Measurements from ENCODE around the gene ZFP57. TPM values are rescaled to one million over a fixed set of nuclear protein-coding genes. Genes with fewer than 3 reads are reported as not detected.

ZFP57 gene
- total and polyA plus RNA-seq, 2 experiments from 2014 or later: not detected

DNA sequence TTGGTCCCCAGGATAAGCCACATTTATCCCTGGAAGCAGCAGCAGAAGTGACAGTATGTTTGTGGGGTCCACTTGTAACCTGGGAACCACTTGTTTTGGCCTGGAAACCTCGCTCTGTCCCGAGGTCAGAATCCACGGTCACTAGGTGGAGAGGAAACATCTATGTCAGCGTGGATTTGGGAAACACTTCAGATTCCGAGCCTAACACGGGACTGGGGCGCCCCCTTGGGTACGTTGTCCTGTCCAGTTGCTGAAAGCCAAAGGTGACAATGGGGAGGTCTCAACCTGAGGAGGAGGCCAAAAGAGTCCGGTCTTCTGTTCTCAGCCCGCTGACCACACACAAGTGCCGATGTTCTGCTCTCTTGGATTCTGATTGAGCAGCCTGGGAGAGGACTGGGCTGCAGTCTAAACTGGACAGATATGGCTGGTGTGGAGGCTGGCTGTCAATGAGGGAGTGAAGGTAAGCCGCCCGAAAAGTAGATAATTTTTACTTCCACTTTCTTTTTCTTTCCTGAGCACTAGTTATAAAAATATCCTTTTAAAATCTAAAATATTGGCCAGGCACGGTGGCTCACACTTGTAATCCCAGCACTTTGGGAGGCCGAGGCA lies 4.9 kb upstream of the ZFP57 start:
- Histone ChIP-seq H4K20me1 (ENCODE audit: insufficient read depth, poor library complexity, severe bottlenecking) (no peaks in the 10 kb centered on the region), H3K4me3 (no peak overlapping the region), H3K4me2 (no peak overlapping the region), H3K27ac (no peak overlapping the region), H3K36me3 (replicated peaks; ENCODE audit: insufficient read depth, low read depth) (no peaks in the 10 kb centered on the region), H2AFZ (no peak overlapping the region), H3K4me1 (ENCODE audit: insufficient read depth) (no peaks in the 10 kb centered on the region), H3K9me2 (replicated peaks; ENCODE audit: insufficient read depth) (no peaks in the 10 kb centered on the region), H3K9me3 (ENCODE audit: low read depth) (no peaks in the 10 kb centered on the region), H3K79me2 (no peaks in the 10 kb centered on the region), H3K27me3 (no peaks in the 10 kb centered on the region)
- TF ChIP-seq EZH2 (IDR thresholded peaks at IDR 0.05; ENCODE audit: borderline replicate concordance) (no peak), EZH2phosphoT487 (IDR thresholded peaks at IDR 0.05; ENCODE audit: low read depth, severe bottlenecking, unreplicated experiment) (no peak)
- TF ChIP-seq, protein P1, sequence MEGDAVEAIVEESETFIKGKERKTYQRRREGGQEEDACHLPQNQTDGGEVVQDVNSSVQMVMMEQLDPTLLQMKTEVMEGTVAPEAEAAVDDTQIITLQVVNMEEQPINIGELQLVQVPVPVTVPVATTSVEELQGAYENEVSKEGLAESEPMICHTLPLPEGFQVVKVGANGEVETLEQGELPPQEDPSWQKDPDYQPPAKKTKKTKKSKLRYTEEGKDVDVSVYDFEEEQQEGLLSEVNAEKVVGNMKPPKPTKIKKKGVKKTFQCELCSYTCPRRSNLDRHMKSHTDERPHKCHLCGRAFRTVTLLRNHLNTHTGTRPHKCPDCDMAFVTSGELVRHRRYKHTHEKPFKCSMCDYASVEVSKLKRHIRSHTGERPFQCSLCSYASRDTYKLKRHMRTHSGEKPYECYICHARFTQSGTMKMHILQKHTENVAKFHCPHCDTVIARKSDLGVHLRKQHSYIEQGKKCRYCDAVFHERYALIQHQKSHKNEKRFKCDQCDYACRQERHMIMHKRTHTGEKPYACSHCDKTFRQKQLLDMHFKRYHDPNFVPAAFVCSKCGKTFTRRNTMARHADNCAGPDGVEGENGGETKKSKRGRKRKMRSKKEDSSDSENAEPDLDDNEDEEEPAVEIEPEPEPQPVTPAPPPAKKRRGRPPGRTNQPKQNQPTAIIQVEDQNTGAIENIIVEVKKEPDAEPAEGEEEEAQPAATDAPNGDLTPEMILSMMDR (IDR thresholded peaks at IDR 0.05; ENCODE audit: poor library complexity): no peak
- DNase-seq (ENCODE audit: low spot score): no peak
- WGBS (ENCODE audit: low lambda C conversion rate, missing lambda C conversion rate): 61% methylated on average over 15 of the region's 15 CpGs

DNA sequence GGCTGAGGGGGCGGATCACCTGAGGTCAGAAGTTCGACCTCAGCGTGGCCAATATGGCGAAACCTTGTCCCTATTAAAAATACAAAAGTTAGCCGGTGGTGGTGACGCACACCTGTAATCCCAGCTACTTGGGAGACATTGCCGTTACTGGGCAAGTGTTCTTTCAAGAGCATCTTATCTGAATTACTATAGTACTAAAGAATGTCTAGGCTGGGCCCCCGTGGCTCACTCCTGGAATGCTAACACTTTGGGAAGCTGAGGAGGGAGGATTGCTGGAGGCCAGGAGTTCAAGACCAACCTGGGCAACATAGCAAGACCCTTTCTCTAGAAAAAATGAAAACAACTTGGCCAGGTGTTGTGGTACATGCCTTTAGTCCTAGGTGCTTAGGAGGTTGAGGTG lies 859 bp upstream of the ZFP57 start:
- Histone ChIP-seq H4K20me1 (ENCODE audit: insufficient read depth, poor library complexity, severe bottlenecking) (no peaks in the 10 kb centered on the region), H3K27ac (no peak overlapping the region), H3K36me3 (replicated peaks; ENCODE audit: insufficient read depth, low read depth) (no peaks in the 10 kb centered on the region), H3K9me3 (ENCODE audit: low read depth) (no peaks in the 10 kb centered on the region), H3K79me2 (no peaks in the 10 kb centered on the region), H3K9me2 (replicated peaks; ENCODE audit: insufficient read depth) (no peaks in the 10 kb centered on the region), H3K27me3 (no peaks in the 10 kb centered on the region), H3K4me2 (no peak overlapping the region), H3K4me1 (ENCODE audit: insufficient read depth) (no peaks in the 10 kb centered on the region), H2AFZ (no peak overlapping the region), H3K4me3 (no peak overlapping the region)
- TF ChIP-seq EZH2 (IDR thresholded peaks at IDR 0.05; ENCODE audit: borderline replicate concordance): no peak
- TF ChIP-seq, protein P1 (IDR thresholded peaks at IDR 0.05; ENCODE audit: poor library complexity): no peak
- no peak for TF ChIP-seq EZH2phosphoT487 (IDR thresholded peaks at IDR 0.05; ENCODE audit: low read depth, severe bottlenecking, unreplicated experiment)
- DNase-seq (ENCODE audit: low spot score): no peak
- 84% methylated on average over 8 of the region's 8 CpGs for WGBS (ENCODE audit: low lambda C conversion rate, missing lambda C conversion rate)

DNA sequence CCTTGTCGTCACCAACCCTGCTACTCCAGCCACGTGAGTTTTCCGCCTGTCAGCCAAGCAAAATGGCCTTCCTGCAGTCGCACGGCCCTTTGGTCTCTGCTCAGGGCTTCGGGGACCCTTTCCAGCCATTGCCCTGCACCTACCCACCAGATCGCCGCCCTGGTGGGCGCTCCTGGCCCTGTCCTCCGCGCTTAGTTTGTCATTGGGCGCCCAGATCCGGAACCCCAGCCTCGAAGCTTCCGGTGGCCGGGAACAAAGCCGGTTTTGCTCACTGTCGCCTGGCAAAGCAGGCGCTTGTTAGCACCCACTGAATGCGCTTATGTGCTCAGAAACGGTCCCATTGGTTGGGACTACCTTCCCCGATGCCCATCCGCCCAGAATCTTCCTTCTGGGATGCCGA lies 536 bp downstream of the ZFP57 start:
- Histone ChIP-seq H3K9me2 (replicated peaks; ENCODE audit: insufficient read depth) (no peaks in the 10 kb centered on the region), H2AFZ (no peak overlapping the region), H3K9me3 (ENCODE audit: low read depth) (no peaks in the 10 kb centered on the region), H3K4me3 (no peak overlapping the region), H3K27me3 (no peaks in the 10 kb centered on the region), H3K27ac (no peak overlapping the region), H3K36me3 (replicated peaks; ENCODE audit: insufficient read depth, low read depth) (no peaks in the 10 kb centered on the region), H3K4me1 (ENCODE audit: insufficient read depth) (no peaks in the 10 kb centered on the region), H3K4me2 (no peak overlapping the region), H3K79me2 (no peaks in the 10 kb centered on the region), H4K20me1 (ENCODE audit: insufficient read depth, poor library complexity, severe bottlenecking) (no peaks in the 10 kb centered on the region)
- TF ChIP-seq EZH2phosphoT487 (IDR thresholded peaks at IDR 0.05; ENCODE audit: low read depth, severe bottlenecking, unreplicated experiment) (no peak), EZH2 (IDR thresholded peaks at IDR 0.05; ENCODE audit: borderline replicate concordance) (no peak)
- TF ChIP-seq, protein P1 (IDR thresholded peaks at IDR 0.05; ENCODE audit: poor library complexity): no peak
- WGBS (ENCODE audit: low lambda C conversion rate, missing lambda C conversion rate): 93% methylated on average over 24 of the region's 24 CpGs
- DNase-seq (ENCODE audit: low spot score): no peak
